Neuronal stem cell (in vitro differentiated cells): ENCODE measurements around the gene PIK3R1.

Experiments used
- DNase-seq: peaks from one replicate; pipeline ENCODE4 v3.0.0-alpha.2; 2013; ENCODE audit warnings: low spot score
- H2AFZ ChIP-seq: one replicate; pipeline ENCODE4 v1.6.1; 2013; ENCODE audit warnings: mild to moderate bottlenecking, low read length, inconsistent platforms
- H2AK5ac ChIP-seq: 2 replicates; pipeline ENCODE4 v1.6.1; 2013; ENCODE audit warnings: low read depth, mild to moderate bottlenecking, inconsistent platforms, low read length, moderate library complexity, mixed read lengths
- H2BK120ac ChIP-seq: 2 replicates; pipeline ENCODE4 v1.6.1; 2013; ENCODE audit warnings: low read depth, mild to moderate bottlenecking, inconsistent platforms, low read length, moderate library complexity, mixed read lengths
- H2BK12ac ChIP-seq: one replicate; pipeline ENCODE4 v1.6.1; 2013; ENCODE audit warnings: low read length, inconsistent platforms
- H2BK15ac ChIP-seq: 2 replicates; pipeline ENCODE4 v1.6.1; 2013; ENCODE audit warnings: mild to moderate bottlenecking, low read length, inconsistent platforms, mixed read lengths
- H2BK5ac ChIP-seq: one replicate; pipeline ENCODE4 v1.6.1; 2013; ENCODE audit warnings: inconsistent platforms, mild to moderate bottlenecking, low read length, moderate library complexity
- H3K14ac ChIP-seq: one replicate; pipeline ENCODE4 v1.6.1; 2013; ENCODE audit warnings: low read length, inconsistent platforms
- H3K18ac ChIP-seq: 2 replicates; pipeline ENCODE4 v1.6.1; 2013; ENCODE audit warnings: low read length, inconsistent platforms
- H3K23ac ChIP-seq: 2 replicates; pipeline ENCODE4 v1.6.1; 2013; ENCODE audit warnings: low read depth, mild to moderate bottlenecking, mixed read lengths, low read length, inconsistent platforms; ENCODE audit not compliant: poor library complexity
- H3K27ac ChIP-seq: replicated peaks from 3 replicates; pipeline ENCODE4 v1.5.1; 2013; ENCODE audit warnings: low read length, inconsistent platforms
- H3K27me3 ChIP-seq, 3 experiments: 2 replicates each; pipeline ENCODE4 v1.6.1; 2013; ENCODE audit warnings: low read length in 3 of 3, mild to moderate bottlenecking in 2 of 3, inconsistent platforms in 1 of 3, low read depth in 1 of 3, mixed read lengths in 1 of 3, moderate library complexity in 1 of 3; ENCODE audit not compliant: control insufficient read depth in 3 of 3, insufficient read depth in 3 of 3
- H3K36me3 ChIP-seq, 2 donors: replicated peaks in 1 of 2; 2 replicates each; pipeline ENCODE4 v1.6.1; 2013; ENCODE audit warnings: low read length in 2 of 2; ENCODE audit not compliant: control insufficient read depth in 2 of 2, insufficient read depth in 2 of 2
- H3K4ac ChIP-seq: 2 replicates; pipeline ENCODE4 v1.6.1; 2013; ENCODE audit warnings: inconsistent platforms, mild to moderate bottlenecking, low read length, moderate library complexity
- H3K4me1 ChIP-seq, 2 donors: 1 replicate in 1 of 2; 2 replicates in 1 of 2; pipeline ENCODE4 v1.6.1; 2013; ENCODE audit warnings: low read length in 2 of 2, low read depth in 1 of 2; ENCODE audit not compliant: control insufficient read depth in 2 of 2, insufficient read depth in 1 of 2
- H3K4me2 ChIP-seq: one replicate; pipeline ENCODE4 v1.6.1; 2013; ENCODE audit warnings: mild to moderate bottlenecking, low read length, inconsistent platforms; ENCODE audit not compliant: insufficient read depth, poor library complexity, severe bottlenecking
- H3K4me3 ChIP-seq, 2 donors: 2 replicates each; pipeline ENCODE4 v1.5.1; 2013; ENCODE audit warnings: low read length in 2 of 2, mild to moderate bottlenecking in 2 of 2, inconsistent platforms in 1 of 2, moderate library complexity in 1 of 2
- H3K79me1 ChIP-seq: one replicate; pipeline ENCODE4 v1.6.1; 2013; ENCODE audit warnings: low read depth, mild to moderate bottlenecking, inconsistent platforms, low read length, moderate library complexity
- H3K9ac ChIP-seq: one replicate; pipeline ENCODE4 v1.6.1; 2013; ENCODE audit warnings: mild to moderate bottlenecking, low read depth, low read length, inconsistent platforms; ENCODE audit not compliant: poor library complexity
- H3K9me3 ChIP-seq, 2 donors: replicated peaks in 1 of 2; 2 replicates each; pipeline versions ENCODE3 to v1.6.1; 2013; ENCODE audit warnings: low read length in 2 of 2, mild to moderate bottlenecking in 2 of 2, inconsistent platforms in 1 of 2, low read depth in 1 of 2, mixed read lengths in 1 of 2, moderate library complexity in 1 of 2; ENCODE audit not compliant: control insufficient read depth in 2 of 2, insufficient read depth in 1 of 2
- H4K8ac ChIP-seq: one replicate; pipeline ENCODE4 v1.6.1; 2013; ENCODE audit warnings: low read depth, mild to moderate bottlenecking, inconsistent platforms, low read length, moderate library complexity
- H4K91ac ChIP-seq: one replicate; pipeline ENCODE4 v1.6.1; 2013; ENCODE audit warnings: low read length, low read depth, mild to moderate bottlenecking, inconsistent platforms; ENCODE audit not compliant: poor library complexity
- WGBS, 2 donors: extraction: QIAGEN DNeasy Blood & Tissue Kit; methylation state at CpG; one replicate each; pipeline ENCODE4 v1.1.7; 2013; ENCODE audit warnings: missing lambda C conversion rate in 2 of 2, mixed read lengths in 1 of 2; ENCODE audit not compliant: insufficient read length in 2 of 2, insufficient replicate concordance in 1 of 2; ENCODE audit errors: extremely low coverage in 2 of 2; 5-methylcytosine and 5-hydroxymethylcytosine counted together

The PIK3R1 gene

GRCh38 chr5:68299575-68299974 lies 84.0 kb downstream of the PIK3R1 start:
- no peaks in the 10 kb centered on the region for H3K9me3 ChIP-seq
- H2BK5ac ChIP-seq, result no peak overlapping the region
- H2BK15ac ChIP-seq, result no peak overlapping the region

GRCh38 chr5:68303038-68303738 lies 87.6 kb downstream of the PIK3R1 start:
- no peak for DNase-seq
- Histone ChIP-seq H4K91ac (no peak overlapping the region), H3K27me3 (no peaks in the 10 kb centered on the region), H2BK15ac (no peak overlapping the region), H3K9ac (no peak overlapping the region), H3K9me3 (no peaks in the 10 kb centered on the region), H2AFZ (no peak overlapping the region), H3K18ac (no peak overlapping the region), H3K27ac (no peak overlapping the region), H3K14ac (no peak overlapping the region), H3K4ac (no peak overlapping the region), H4K8ac (no peak overlapping the region), H3K4me2 (no peak overlapping the region), H3K36me3 (peaks cover 0 to 24% of the 10 kb centered on the region in 2 donors), H3K23ac (no peak overlapping the region), H3K79me1 (no peaks in the 10 kb centered on the region), H3K4me1 (no peaks in the 10 kb centered on the region), H2BK12ac (no peak overlapping the region), H2AK5ac (no peak overlapping the region), H2BK120ac (no peak overlapping the region), H2BK5ac (no peak overlapping the region), H3K4me3 (no peak overlapping the region)
- WGBS, 2 donors, result no CpG with 5 or more reads among the region's 3 CpGs

More at GRCh38 chr5:68299575-68299974, 84.0 kb downstream of the PIK3R1 start:
- Histone ChIP-seq H3K14ac (no peak overlapping the region), H3K79me1 (no peaks in the 10 kb centered on the region), H3K36me3 (peaks cover 15 to 58% of the 10 kb centered on the region in 2 donors), H3K4me3 (no peak overlapping the region), H3K9ac (no peak overlapping the region), H2AFZ (no peak overlapping the region), H3K18ac (no peak overlapping the region), H3K27ac (no peak overlapping the region), H4K91ac (no peak overlapping the region), H2BK120ac (no peak overlapping the region), H3K4ac (no peak overlapping the region), H3K4me2 (no peak overlapping the region), H3K4me1 (no peaks in the 10 kb centered on the region), H4K8ac (no peak overlapping the region), H3K27me3 (no peaks in the 10 kb centered on the region), H2AK5ac (no peak overlapping the region), H2BK12ac (no peak overlapping the region), H3K23ac (no peak overlapping the region)
- WGBS, 2 donors, result no CpG with 5 or more reads among the region's 3 CpGs
- no peak for DNase-seq

GRCh38 chr5:68303754-68304420 lies 88.3 kb downstream of the PIK3R1 start:
- DNase-seq, result no peak
- Histone ChIP-seq H2BK15ac (no peak overlapping the region), H3K4me3 (no peak overlapping the region), H4K8ac (no peak overlapping the region), H3K79me1 (no peaks in the 10 kb centered on the region), H3K23ac (no peak overlapping the region), H2AK5ac (no peak overlapping the region), H2BK12ac (no peak overlapping the region), H3K4ac (no peak overlapping the region), H3K14ac (no peak overlapping the region), H3K9ac (no peak overlapping the region), H3K27me3 (no peaks in the 10 kb centered on the region), H3K4me1 (no peaks in the 10 kb centered on the region), H3K27ac (no peak overlapping the region), H4K91ac (no peak overlapping the region), H3K4me2 (no peak overlapping the region), H3K9me3 (no peaks in the 10 kb centered on the region), H3K18ac (no peak overlapping the region), H3K36me3 (peaks cover 0 to 18% of the 10 kb centered on the region in 2 donors), H2AFZ (no peak overlapping the region), H2BK5ac (no peak overlapping the region), H2BK120ac (no peak overlapping the region)
- no CpG with 5 or more reads among the region's 4 CpGs for WGBS, 2 donors

GRCh38 chr5:68304421-68305052 lies 89.0 kb downstream of the PIK3R1 start:
- no peak overlapping the region for H4K91ac ChIP-seq
- no peak overlapping the region for H3K4me2 ChIP-seq
- H3K4me1 ChIP-seq, result no peaks in the 10 kb centered on the region
- H3K23ac ChIP-seq, result no peak overlapping the region
- WGBS, 2 donors, result no CpG with 5 or more reads among the region's 3 CpGs
- no peak overlapping the region for H3K4ac ChIP-seq
- no peak overlapping the region for H2AK5ac ChIP-seq
- H3K27ac ChIP-seq, result no peak overlapping the region
- no peak overlapping the region for H2BK5ac ChIP-seq
- H2BK120ac ChIP-seq, result no peak overlapping the region
- no peak overlapping the region for H3K4me3 ChIP-seq
- no peak overlapping the region for H2AFZ ChIP-seq
- no peak overlapping the region for H2BK12ac ChIP-seq
- H3K79me1 ChIP-seq, result no peaks in the 10 kb centered on the region
- H3K9me3 ChIP-seq, result no peaks in the 10 kb centered on the region
- H3K9ac ChIP-seq, result no peak overlapping the region
- H2BK15ac ChIP-seq, result no peak overlapping the region
- peaks cover 0 to 11% of the 10 kb centered on the region in 2 donors for H3K36me3 ChIP-seq
- H4K8ac ChIP-seq, result no peak overlapping the region
- no peak overlapping the region for H3K14ac ChIP-seq
- no peak for DNase-seq
- no peaks in the 10 kb centered on the region for H3K27me3 ChIP-seq
- no peak overlapping the region for H3K18ac ChIP-seq
